SU-DHL-6 (cell line): ENCODE measurements around the gene TEKT3.

Source experiments
- H2AFZ ChIP-seq: fragments of 200-600 bp; sonication (generic); 2 replicates; pipeline ENCODE4 v1.6.1; 2014; ENCODE audit warnings: low read depth, mild to moderate bottlenecking, moderate library complexity, mixed read lengths, antibody characterized with exemption, low read length; ENCODE audit not compliant: severe bottlenecking
- H3F3A ChIP-seq: fragments of 200-600 bp; shearing (Covaris generic); 2 replicates; pipeline ENCODE4 v1.6.0; 2016; ENCODE audit warnings: antibody characterized with exemption, mild to moderate bottlenecking; ENCODE audit not compliant: insufficient read depth
- H3K27ac ChIP-seq: fragments of 200-600 bp; sonication (generic); 2 replicates; pipeline ENCODE4 v1.5.1; 2016; ENCODE audit warnings: low read depth, mild to moderate bottlenecking, low read length, moderate library complexity, mixed read lengths
- H3K27me3 ChIP-seq: fragments of 200-600 bp; sonication (generic), shearing (Covaris generic); 2 replicates; pipeline ENCODE4 v1.6.0; 2014; ENCODE audit warnings: mild to moderate bottlenecking, low read length
- H3K36me3 ChIP-seq: fragments of 200-600 bp; sonication (generic); 2 replicates; pipeline ENCODE4 v1.6.1; 2014; ENCODE audit warnings: mild to moderate bottlenecking, low read length, mixed read lengths
- H3K4me2 ChIP-seq: fragments of 300-600, 200-600 bp; shearing (Covaris generic), sonication (generic); 2 replicates; pipeline ENCODE4 v1.6.0; 2014; ENCODE audit warnings: low read length, low read depth, mild to moderate bottlenecking; ENCODE audit not compliant: poor library complexity, severe bottlenecking
- H3K4me3 ChIP-seq: fragments of 200-600 bp; sonication (generic); 2 replicates; pipeline ENCODE4 v1.5.1; 2014; ENCODE audit warnings: antibody characterized with exemption, low read length, mild to moderate bottlenecking, mixed read lengths; ENCODE audit not compliant: insufficient read depth, poor library complexity, severe bottlenecking
- H3K79me2 ChIP-seq: fragments of 200-600 bp; sonication (generic); 2 replicates; pipeline ENCODE4 v1.6.1; 2014; ENCODE audit warnings: mild to moderate bottlenecking, low read length, moderate library complexity; ENCODE audit not compliant: insufficient read depth
- H3K9ac ChIP-seq: fragments of 200-600 bp; sonication (generic); 2 replicates; pipeline ENCODE4 v1.7.0; 2014; ENCODE audit warnings: mild to moderate bottlenecking, low read length
- H3K9me2 ChIP-seq: fragments of 200-600 bp; sonication (generic); replicated peaks from 2 replicates; pipeline ENCODE4 v1.6.1; 2014; ENCODE audit warnings: low read length; ENCODE audit not compliant: insufficient read depth
- H3K9me3 ChIP-seq: fragments of 200-600 bp; sonication (generic); 2 replicates; pipeline ENCODE4 v1.6.1; 2014; ENCODE audit warnings: low read length, mixed read lengths; ENCODE audit not compliant: insufficient read depth
- H4K20me1 ChIP-seq: fragments of 200-600 bp; sonication (generic); 2 replicates; pipeline ENCODE4 v1.6.1; 2014; ENCODE audit warnings: low read depth, mild to moderate bottlenecking, antibody characterized with exemption, low read length, moderate library complexity, mixed read lengths
- EZH2phosphoT487 ChIP-seq: fragments of 200-600 bp; sonication (generic), shearing (Covaris generic); conservative IDR thresholded peaks from 2 replicates; pipeline ENCODE4 v1.6.1; 2018; ENCODE audit warnings: mild to moderate bottlenecking, antibody characterized with exemption, low read length, moderate library complexity, mixed read lengths
- TF ChIP-seq, protein P1 (sequence below): fragments of 200-600 bp; sonication (generic); IDR thresholded peaks from one replicate; pipeline ENCODE4 v1.5.1; 2017; ENCODE audit warnings: antibody characterized with exemption, mild to moderate bottlenecking, low read length, moderate library complexity; ENCODE audit not compliant: insufficient read depth, poor library complexity, severe bottlenecking

Gene TEKT3

DNA sequence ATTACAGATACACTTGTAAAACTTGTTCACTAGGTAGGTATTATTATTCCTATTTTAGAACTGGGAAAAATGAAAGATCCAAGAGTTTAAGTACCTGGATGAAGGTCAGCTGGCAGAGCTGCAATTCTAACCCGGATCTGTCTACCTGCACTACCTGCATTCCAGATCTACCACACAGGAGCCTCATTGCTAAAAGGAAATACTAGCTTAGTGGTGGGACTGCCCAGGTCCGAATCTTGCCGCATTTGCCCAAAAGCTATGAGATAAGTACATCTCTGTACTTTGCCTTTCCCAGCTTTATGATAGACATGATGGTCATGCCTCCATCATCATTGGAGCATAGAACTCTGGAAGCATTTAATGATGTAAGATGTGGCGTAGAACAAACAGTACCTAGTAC is 36.8 kb upstream of the TEKT3 start:
- no peak overlapping the region for H3K4me2 ChIP-seq
- H3K36me3 ChIP-seq, result no peaks in the 10 kb centered on the region
- no peaks in the 10 kb centered on the region for H3K27me3 ChIP-seq
- H4K20me1 ChIP-seq, result no peaks in the 10 kb centered on the region
- H3F3A ChIP-seq, result no peaks in the 10 kb centered on the region
- no peaks in the 10 kb centered on the region for H3K79me2 ChIP-seq
- no peaks in the 10 kb centered on the region for H3K9me2 ChIP-seq
- no peak overlapping the region for H3K27ac ChIP-seq
- TF ChIP-seq, protein P1, sequence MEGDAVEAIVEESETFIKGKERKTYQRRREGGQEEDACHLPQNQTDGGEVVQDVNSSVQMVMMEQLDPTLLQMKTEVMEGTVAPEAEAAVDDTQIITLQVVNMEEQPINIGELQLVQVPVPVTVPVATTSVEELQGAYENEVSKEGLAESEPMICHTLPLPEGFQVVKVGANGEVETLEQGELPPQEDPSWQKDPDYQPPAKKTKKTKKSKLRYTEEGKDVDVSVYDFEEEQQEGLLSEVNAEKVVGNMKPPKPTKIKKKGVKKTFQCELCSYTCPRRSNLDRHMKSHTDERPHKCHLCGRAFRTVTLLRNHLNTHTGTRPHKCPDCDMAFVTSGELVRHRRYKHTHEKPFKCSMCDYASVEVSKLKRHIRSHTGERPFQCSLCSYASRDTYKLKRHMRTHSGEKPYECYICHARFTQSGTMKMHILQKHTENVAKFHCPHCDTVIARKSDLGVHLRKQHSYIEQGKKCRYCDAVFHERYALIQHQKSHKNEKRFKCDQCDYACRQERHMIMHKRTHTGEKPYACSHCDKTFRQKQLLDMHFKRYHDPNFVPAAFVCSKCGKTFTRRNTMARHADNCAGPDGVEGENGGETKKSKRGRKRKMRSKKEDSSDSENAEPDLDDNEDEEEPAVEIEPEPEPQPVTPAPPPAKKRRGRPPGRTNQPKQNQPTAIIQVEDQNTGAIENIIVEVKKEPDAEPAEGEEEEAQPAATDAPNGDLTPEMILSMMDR, result no peak
- H3K9ac ChIP-seq, result no peak overlapping the region
- H2AFZ ChIP-seq, result no peak overlapping the region
- no peak overlapping the region for H3K4me3 ChIP-seq
- no peaks in the 10 kb centered on the region for H3K9me3 ChIP-seq

DNA sequence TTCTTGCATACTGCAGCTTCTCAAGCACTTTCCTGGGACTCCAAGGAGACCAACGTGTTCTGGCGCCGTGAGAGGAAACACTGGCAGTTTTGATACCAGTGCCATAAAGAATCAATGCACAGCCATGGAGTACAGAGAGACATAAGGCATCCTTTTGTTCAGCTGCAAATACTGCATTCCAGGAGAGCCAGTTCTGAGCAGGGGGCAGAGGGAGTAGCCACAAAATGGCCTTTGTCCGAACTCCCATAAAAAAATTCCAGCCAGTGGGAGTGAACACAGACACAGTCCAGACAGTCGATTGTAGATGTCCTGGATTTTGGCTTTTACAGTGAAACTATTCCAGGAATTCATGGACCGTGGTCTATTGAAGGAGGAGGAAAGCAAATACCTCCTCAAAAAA is 36.2 kb upstream of the TEKT3 start:
- H3K36me3 ChIP-seq, result no peaks in the 10 kb centered on the region
- H3K9me2 ChIP-seq, result no peaks in the 10 kb centered on the region
- H3F3A ChIP-seq, result no peaks in the 10 kb centered on the region
- no peaks in the 10 kb centered on the region for H3K79me2 ChIP-seq
- H3K27ac ChIP-seq, result no peak overlapping the region
- H3K9me3 ChIP-seq, result no peaks in the 10 kb centered on the region
- H4K20me1 ChIP-seq, result no peaks in the 10 kb centered on the region
- H3K4me3 ChIP-seq, result no peak overlapping the region
- TF ChIP-seq, protein P1, result no peak
- no peak for TF ChIP-seq EZH2phosphoT487
- H3K9ac ChIP-seq, result no peak overlapping the region
- no peak overlapping the region for H3K4me2 ChIP-seq
- no peaks in the 10 kb centered on the region for H3K27me3 ChIP-seq
- H2AFZ ChIP-seq, result no peak overlapping the region

DNA sequence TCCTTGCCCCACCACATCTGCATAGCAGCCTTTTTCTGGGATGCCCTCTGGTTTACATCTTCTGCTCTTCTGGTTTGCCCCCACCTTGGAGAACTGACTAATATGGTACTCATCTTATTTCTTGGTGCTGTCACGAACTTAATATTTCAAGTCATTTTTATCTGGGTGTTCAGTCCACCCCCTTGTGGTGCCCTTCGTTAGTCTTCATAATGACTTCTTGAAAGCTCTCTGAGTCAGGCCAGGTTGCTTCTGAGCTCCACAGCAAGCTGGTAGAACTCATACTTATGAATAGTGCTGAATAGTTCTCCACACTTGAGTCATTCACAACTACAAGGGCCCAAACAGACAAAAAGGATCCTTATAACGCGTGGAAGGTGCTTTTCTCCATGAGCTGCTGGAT is 35.8 kb upstream of the TEKT3 start:
- no peak overlapping the region for H3K9ac ChIP-seq
- H3K27me3 ChIP-seq, result no peaks in the 10 kb centered on the region
- no peak overlapping the region for H2AFZ ChIP-seq
- no peaks in the 10 kb centered on the region for H3K9me3 ChIP-seq
- no peak overlapping the region for H3K27ac ChIP-seq
- no peaks in the 10 kb centered on the region for H4K20me1 ChIP-seq
- TF ChIP-seq, protein P1, result no peak
- TF ChIP-seq EZH2phosphoT487, result no peak
- no peaks in the 10 kb centered on the region for H3K36me3 ChIP-seq
- H3K9me2 ChIP-seq, result no peaks in the 10 kb centered on the region
- H3F3A ChIP-seq, result no peaks in the 10 kb centered on the region
- H3K4me2 ChIP-seq, result no peak overlapping the region
- no peaks in the 10 kb centered on the region for H3K79me2 ChIP-seq
- H3K4me3 ChIP-seq, result no peak overlapping the region
